ENCODE measurements around the gene SLC25A36. TPM values are rescaled to one million over a fixed set of nuclear protein-coding genes. Genes with fewer than 3 reads are reported as not detected.
"Not testable (repeated sequence)": the region's sequence is repeated elsewhere in the genome, so short reads cannot be mapped to it uniquely, and the experiment has no call there.

Gene SLC25A36
- total RNA-seq, 8 experiments from 2014 or later: 40.3 to 147 (median 74.7) TPM

DNA sequence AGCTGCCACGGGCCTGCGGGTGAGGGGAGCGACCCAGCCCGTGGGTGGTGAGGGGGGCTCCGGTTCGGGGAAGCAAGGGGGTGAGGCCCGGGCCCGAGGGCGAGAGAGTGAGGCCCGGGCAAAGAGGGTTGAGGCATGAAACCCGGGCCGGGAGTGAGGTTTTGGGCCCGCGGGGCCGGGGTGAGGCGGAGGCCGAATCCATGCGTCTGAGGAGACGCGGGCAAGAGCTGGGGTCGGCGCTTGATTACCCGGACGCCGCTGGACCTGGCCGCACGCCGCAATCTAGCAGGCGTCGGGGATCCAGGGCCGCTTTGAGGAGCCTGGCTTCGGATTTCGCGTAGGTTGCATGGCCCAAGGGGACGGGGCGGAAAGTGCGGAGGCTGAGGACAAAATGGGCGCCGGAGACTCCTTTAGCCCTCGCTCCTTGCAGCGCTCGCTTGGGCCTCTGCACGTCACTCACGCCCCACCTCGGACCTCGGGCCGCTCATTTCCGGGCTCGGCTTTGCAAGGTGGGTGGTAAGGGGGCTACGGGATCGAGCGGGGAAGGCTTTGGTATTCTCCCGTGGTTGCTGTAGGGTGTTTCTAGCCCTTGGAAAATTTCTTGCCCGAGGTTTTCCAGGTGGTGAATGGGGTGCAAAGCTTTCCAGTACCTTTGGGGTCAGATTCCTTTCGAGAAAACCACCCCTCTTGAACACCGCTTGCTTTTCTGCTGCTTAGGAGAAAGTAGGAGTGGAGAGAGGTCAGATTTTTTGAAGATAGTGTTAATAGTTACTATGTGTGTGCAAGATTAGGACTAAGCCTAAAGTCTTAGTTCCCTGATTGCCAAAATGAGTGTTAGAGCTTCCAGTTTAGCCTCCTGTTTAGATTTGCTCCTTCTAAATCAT is 827 bp downstream of the SLC25A36 start:
- peaks cover 2 to 20% of the 10 kb centered on the region in 2 donors for H3K4me1 ChIP-seq (replicated peaks in 1 of 2)
- 0 to 1% (median 0%) methylated on average over 1 to 14 of the region's 56 CpGs; no CpG with 5 or more reads in 2 of the 10 experiments for WGBS, 10 experiments
- H3K4me3 ChIP-seq: peak overlapping the region; percentile 69 to 98 (median 92)
- in situ Hi-C loops (cut with MboI; ENCODE audit: low pct_unique_long_range_greater_than_20kb in 2 of 9, low sequenced_read_pairs in 9 of 9, unreplicated experiment in 9 of 9): no loop called here
- ATAC-seq (replicated peaks in 6 of 8): peak; percentile 31 to 51 (median 42)
- peak overlapping the region; percentile 96 to 97 for H3K27ac ChIP-seq

DNA sequence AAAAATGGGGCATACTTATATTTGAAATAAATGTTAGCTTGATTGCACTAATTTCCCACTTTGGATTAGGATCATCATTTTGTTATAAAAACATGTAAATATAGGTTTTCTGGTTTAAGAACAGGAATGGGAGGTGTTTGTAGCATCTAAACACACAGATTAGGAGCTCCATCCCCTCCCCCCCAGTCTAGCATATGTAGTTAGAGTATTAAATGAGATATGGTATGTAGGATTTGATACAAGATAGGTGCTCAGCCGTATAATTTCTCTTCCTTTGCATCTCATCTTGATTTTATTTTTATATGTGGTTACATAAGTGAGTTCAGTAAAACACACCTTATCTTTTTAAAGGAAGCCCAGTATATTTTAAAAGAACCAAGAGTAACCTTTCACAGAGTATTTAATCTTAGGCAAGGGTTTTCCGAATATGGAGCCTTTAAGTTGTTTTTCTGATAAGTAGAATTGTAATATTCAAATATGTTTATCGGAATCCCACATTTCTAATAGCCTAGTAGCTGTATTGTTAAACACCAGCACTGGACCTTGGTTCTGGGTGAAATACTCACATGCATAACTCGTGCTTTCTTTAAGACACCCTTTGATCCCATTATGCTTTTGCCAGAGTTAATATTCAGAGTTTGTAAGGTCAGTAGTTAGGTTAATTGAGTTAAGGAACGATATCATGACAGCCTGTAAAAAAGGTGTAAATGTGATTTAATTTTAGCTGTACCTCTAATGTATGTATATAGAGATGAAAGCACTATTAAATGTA is 2.3 kb downstream of the SLC25A36 start:
- H3K27ac ChIP-seq: no peak overlapping the region
- no peak for ATAC-seq (replicated peaks in 6 of 8)
- WGBS, 10 experiments: 7 to 69% (median 61%) methylated on average over 2 to 5 of the region's 5 CpGs
- peak overlapping the region; percentile 69 to 98 (median 92) for H3K4me3 ChIP-seq
- H3K4me1 ChIP-seq (replicated peaks in 1 of 2): peaks cover 2 to 20% of the 10 kb centered on the region in 2 donors
- in situ Hi-C loops (cut with MboI; ENCODE audit: low pct_unique_long_range_greater_than_20kb in 2 of 9, low sequenced_read_pairs in 9 of 9, unreplicated experiment in 9 of 9): no loop called here

DNA sequence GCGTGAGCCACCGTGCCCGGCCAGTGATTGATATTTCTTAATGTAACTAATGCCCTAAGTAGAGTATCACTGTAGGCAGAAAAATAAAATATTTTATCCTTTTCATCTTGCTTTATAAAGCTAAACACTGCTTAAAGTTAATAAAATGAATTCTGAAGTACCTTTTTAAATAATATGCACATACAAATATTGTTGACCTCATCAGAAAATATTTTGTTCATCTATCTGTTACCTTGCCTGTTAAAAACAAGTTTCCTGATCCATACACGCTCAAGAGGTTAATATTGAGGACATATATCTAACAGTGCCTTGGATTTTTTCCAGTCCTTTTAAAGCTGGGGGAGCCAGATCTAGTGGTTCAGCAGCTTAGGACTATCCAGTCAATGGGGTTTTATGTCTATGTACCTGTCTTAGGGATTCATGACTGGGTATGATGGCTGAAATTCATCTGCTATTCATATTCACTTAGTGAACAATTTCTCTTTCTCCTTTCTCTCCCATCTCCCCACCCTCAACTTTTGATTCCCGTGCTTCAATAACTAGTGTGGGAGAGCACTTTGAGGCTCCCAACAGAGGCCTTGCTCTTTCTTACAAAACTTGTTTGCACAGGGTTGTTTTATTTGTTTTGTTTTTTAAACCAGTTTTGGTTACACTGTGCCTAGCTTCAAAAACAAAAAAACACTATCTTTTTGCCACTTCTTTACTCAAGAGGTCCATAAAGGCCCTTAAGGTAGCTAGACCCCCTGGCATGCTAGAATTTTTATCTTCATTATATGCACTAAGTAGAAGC is 7.0 kb downstream of the SLC25A36 start:
- Histone ChIP-seq H3K4me1 (replicated peaks in 1 of 2) (peaks cover 4 to 20% of the 10 kb centered on the region in 2 donors), H3K27ac (no peak overlapping the region), H3K4me3 (no peak overlapping the region)
- 74 to 100% (median 94%) methylated on average over 2 to 5 of the region's 5 CpGs; no CpG with 5 or more reads in 2 of the 10 experiments for WGBS, 10 experiments
- ATAC-seq (replicated peaks in 6 of 8): no peak
- in situ Hi-C loops (cut with MboI; ENCODE audit: low pct_unique_long_range_greater_than_20kb in 2 of 9, low sequenced_read_pairs in 9 of 9, unreplicated experiment in 9 of 9): no loop called here

DNA sequence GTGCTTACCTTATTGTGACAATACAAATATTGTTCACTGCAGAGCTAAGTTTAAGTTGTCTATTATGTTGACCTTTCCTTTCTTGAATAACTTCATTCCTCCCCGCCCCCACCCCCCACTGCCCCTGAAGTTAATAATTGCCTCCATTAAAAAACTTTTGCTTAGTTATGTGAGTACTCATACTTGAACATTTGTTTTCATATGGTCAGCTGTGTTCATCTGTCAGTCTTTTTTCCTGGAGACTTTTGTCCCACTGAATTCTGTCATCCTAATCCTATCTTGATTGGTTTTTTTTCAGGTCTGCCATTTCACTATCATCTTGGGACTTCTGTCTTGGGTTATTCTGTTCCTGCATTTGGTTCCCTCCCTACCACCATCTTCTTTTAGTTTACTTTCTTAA is 8.5 kb downstream of the SLC25A36 start:
- ATAC-seq (replicated peaks in 6 of 8): no peak
- Histone ChIP-seq H3K4me1 (replicated peaks in 1 of 2) (peaks cover 8 to 9% of the 10 kb centered on the region in 2 donors), H3K27ac (no peak overlapping the region), H3K4me3 (no peak overlapping the region)
- in situ Hi-C loops (cut with MboI; ENCODE audit: low pct_unique_long_range_greater_than_20kb in 2 of 9, low sequenced_read_pairs in 9 of 9, unreplicated experiment in 9 of 9): no loop called here
- WGBS, 10 experiments: 86 to 100% (median 100%) methylated on average over 1 of the region's 1 CpG; no CpG with 5 or more reads in 7 of the 10 experiments

DNA sequence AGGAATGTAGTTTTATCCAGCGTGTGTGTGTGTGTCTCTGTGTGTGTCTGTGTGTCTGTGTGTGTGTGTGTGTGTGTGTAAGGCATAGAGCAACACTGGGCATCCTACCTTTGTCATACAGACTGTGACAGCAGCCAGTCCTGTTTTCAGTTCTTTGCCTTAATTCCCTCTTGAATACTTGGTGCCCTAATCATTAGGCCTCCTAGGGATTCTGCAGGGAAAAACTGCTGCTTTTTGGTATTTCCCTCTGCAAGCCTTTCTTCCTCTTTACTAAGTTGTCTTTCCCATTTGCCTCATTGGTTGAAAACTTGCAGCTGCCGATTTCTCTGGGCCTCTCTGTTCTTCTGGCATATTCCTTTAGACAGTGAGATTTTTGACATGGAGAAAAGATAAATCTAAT is 9.2 kb downstream of the SLC25A36 start:
- no peak overlapping the region for H3K4me3 ChIP-seq
- in situ Hi-C loops (cut with MboI; ENCODE audit: low pct_unique_long_range_greater_than_20kb in 2 of 9, low sequenced_read_pairs in 9 of 9, unreplicated experiment in 9 of 9): no loop called here
- 23 to 100% (median 68%) methylated on average over 1 to 2 of the region's 2 CpGs; no CpG with 5 or more reads in 2 of the 10 experiments for WGBS, 10 experiments
- no peak overlapping the region for H3K27ac ChIP-seq
- H3K4me1 ChIP-seq (replicated peaks in 1 of 2): peaks cover 8% of the 10 kb centered on the region in 2 donors
- no peak for ATAC-seq (replicated peaks in 6 of 8)

DNA sequence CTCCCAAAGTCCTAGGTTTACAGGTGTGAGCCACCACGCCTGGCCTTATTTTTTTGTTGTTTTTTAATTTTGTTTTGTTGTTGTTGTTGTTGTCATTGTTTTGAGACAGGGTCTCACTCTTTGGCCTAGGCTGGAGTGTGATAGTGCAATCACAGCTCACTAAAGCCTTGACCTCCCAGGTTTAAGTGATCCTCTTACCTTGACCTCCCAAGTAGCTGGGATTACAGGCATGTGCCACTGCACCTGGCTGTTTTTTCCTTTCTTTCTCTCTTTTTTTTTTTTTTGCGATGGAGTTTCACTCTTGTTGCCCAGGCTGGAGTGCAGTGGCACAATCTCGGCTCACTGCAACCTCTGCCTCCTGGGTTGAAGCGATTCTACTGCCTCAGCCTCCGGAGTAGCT is 10.1 kb downstream of the SLC25A36 start:
- H3K27ac ChIP-seq; in situ Hi-C loops (cut with MboI; ENCODE audit: low pct_unique_long_range_greater_than_20kb in 2 of 9, low sequenced_read_pairs in 9 of 9, unreplicated experiment in 9 of 9); H3K4me3 ChIP-seq; ATAC-seq (replicated peaks in 6 of 8); H3K4me1 ChIP-seq (replicated peaks in 1 of 2): not testable (repeated sequence)
- WGBS, 10 experiments: 70 to 100% (median 88%) methylated on average over 1 to 5 of the region's 5 CpGs; no CpG with 5 or more reads in 1 of the 10 experiments

DNA sequence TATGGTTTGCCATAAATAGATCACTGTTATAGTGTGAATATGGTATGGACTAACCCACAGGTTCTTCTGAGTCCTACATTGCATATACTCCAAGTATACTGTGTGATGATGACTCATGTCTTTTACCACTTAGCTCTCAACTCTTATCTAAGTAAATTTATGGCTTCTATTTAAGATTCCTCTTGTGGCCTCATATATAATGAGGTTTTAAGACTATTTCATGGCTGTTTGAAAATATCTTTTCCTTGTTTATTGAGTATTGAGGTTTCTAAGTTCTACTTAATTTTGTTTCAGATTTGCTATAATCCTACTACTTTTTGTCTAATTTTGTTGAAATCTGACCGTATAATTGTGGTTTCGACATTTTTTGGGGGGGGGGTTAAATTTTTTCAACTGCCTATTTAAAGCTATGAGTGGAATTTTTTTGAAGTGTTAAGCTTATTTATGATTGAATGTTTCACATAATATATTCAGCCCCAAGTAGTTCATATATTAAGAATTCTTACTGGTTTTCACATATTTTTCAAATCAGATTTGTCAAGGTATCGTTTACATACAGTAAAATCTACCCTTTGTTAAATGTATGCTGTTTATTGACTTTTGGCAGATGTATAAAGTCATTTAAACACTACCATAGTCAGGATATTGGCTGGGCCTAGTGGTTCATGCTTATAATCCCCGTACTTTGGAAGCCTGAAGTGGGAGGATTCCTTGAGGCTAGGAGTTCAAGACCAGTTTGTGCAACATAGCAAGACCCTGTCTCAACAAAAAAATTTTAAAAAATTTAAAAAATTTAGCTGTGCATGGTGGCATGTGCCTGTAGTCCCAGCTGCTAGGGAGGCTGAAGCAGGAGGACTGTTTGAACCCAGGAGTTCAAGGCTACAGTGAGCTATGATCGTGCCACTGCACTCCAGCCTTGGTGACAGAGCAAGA is 11.7 kb downstream of the SLC25A36 start:
- peaks cover 6 to 8% of the 10 kb centered on the region in 2 donors for H3K4me1 ChIP-seq (replicated peaks in 1 of 2)
- H3K27ac ChIP-seq: no peak overlapping the region
- WGBS, 10 experiments: 81 to 98% (median 91%) methylated on average over 3 to 5 of the region's 5 CpGs
- in situ Hi-C loops (cut with MboI; ENCODE audit: low pct_unique_long_range_greater_than_20kb in 2 of 9, low sequenced_read_pairs in 9 of 9, unreplicated experiment in 9 of 9): no loop called here
- no peak overlapping the region for H3K4me3 ChIP-seq
- peak; percentile 53 to 71 (median 66) for ATAC-seq (replicated peaks in 6 of 8)

DNA sequence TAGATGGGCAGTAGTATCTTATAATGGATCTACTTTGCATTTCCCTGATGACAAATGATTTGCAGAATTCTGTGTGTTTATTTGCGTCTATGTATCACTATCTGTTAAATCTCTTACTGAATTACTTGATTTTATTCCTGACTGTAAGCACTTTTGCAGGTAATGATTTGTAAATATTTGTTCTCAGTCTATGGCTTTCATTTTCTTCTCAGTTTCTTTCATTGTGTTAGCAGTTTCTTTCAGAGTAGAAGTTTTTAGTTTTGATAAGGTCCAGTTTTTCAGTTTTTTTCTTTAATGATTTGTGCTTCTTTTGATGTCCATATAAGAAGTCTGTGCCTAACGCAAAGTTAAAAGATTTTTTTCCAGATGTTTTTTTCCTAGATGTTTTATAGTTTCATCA is 12.9 kb downstream of the SLC25A36 start:
- in situ Hi-C loops (cut with MboI; ENCODE audit: low pct_unique_long_range_greater_than_20kb in 2 of 9, low sequenced_read_pairs in 9 of 9, unreplicated experiment in 9 of 9): no loop called here
- ATAC-seq (replicated peaks in 6 of 8): no peak
- 46 to 100% (median 95%) methylated on average over 1 to 2 of the region's 2 CpGs; no CpG with 5 or more reads in 1 of the 10 experiments for WGBS, 10 experiments
- H3K4me3 ChIP-seq: no peak overlapping the region
- no peak overlapping the region for H3K27ac ChIP-seq
- peaks cover 6 to 8% of the 10 kb centered on the region in 2 donors for H3K4me1 ChIP-seq (replicated peaks in 1 of 2)

DNA sequence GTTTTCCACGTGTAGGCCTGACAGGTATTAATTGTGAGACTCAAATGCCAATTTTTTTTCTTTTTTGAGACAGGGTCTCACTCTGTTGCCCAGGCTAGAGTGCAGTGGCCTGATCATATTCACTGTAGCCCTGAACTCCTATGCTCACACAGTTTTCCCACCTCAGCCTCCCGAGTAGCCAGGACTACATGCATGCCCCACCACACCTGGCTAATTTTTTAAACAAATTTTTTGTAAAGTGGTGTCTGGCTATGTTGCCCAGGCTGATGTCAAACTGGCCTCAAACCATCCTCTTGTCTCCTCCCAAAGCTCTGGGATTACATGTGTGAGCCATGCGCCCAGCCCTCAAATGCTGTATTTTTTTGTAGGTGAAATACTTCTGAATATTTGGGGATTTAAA is 14.0 kb downstream of the SLC25A36 start:
- Histone ChIP-seq H3K4me1 (replicated peaks in 1 of 2) (peaks cover 6 to 8% of the 10 kb centered on the region in 2 donors), H3K4me3 (no peak overlapping the region), H3K27ac (no peak overlapping the region)
- in situ Hi-C loops (cut with MboI; ENCODE audit: low pct_unique_long_range_greater_than_20kb in 2 of 9, low sequenced_read_pairs in 9 of 9, unreplicated experiment in 9 of 9): no loop called here
- no peak for ATAC-seq (replicated peaks in 6 of 8)
- WGBS, 10 experiments: 43 to 100% (median 86%) methylated on average over 1 to 3 of the region's 3 CpGs; no CpG with 5 or more reads in 1 of the 10 experiments

DNA sequence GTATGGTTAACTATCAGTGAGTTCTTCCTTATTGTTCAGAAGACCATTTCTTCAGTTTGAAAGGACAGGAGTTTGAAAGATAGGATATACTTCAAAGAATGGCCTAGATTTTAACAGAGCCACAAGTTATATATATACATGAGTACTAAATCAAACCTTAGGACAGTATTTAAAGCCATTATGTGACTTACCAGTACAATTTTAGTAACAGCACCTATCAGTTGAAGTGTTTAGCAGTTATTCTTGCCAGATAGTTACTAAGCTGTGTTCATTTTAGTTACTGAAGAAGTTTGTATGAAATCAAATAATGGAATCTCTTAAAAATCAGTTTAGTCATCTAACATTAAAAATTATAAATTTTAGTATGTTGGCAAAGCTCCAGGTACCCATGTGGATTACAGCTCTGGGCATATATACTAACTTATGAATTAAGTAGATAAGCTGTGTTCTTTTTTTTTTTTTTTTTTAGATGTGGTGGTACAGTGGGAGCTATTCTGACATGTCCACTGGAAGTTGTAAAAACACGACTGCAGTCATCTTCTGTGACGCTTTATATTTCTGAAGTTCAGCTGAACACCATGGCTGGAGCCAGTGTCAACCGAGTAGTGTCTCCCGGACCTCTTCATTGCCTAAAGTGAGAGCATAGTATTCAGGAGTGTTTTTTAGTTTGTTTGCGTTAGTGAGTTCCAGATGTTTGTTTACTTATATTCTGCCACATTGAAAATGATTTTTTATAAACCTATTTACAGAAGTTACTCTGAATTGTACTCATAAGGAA is 14.6 kb downstream of the SLC25A36 start:
- H3K4me1 ChIP-seq (replicated peaks in 1 of 2): peaks cover 6 to 8% of the 10 kb centered on the region in 2 donors
- no peak for ATAC-seq (replicated peaks in 6 of 8)
- no peak overlapping the region for H3K27ac ChIP-seq
- H3K4me3 ChIP-seq: no peak overlapping the region
- in situ Hi-C loops (cut with MboI; ENCODE audit: low pct_unique_long_range_greater_than_20kb in 2 of 9, low sequenced_read_pairs in 9 of 9, unreplicated experiment in 9 of 9): no loop called here
- WGBS, 10 experiments: 72 to 100% (median 100%) methylated on average over 1 to 5 of the region's 5 CpGs; no CpG with 5 or more reads in 1 of the 10 experiments

DNA sequence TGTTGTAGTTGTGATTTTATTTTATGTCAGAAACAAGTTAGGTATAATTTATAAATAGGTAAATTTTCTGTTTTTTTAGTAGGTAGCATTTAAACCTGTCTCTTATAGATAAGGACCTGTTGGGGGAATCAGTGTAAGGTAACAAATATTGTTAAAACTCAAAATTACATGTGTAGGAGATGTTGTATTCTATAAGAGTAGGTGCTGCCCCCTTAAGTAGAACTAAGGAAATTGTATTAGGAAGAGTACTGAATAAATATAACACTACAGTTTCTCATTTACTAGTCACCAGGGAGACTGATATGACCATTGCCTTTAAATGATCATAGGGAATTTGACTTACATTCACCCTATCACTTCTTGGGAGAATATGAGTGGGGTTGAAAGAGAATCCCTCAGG is 31.2 kb downstream of the SLC25A36 start:
- Histone ChIP-seq H3K4me1 (replicated peaks in 1 of 2) (no peaks in the 10 kb centered on the region), H3K27ac (no peak overlapping the region), H3K4me3 (no peak overlapping the region)
- ATAC-seq (replicated peaks in 6 of 8): peak in 4 of 8 experiments; percentile 15 to 59 (median 54)
- in situ Hi-C loops (cut with MboI; ENCODE audit: low pct_unique_long_range_greater_than_20kb in 2 of 9, low sequenced_read_pairs in 9 of 9, unreplicated experiment in 9 of 9): no loop called here

Data from motor neuron (in vitro differentiated cells).